ENCODE measurements around the gene RHOBTB3. TPM values are rescaled to one million over a fixed set of nuclear protein-coding genes. Genes with fewer than 3 reads are reported as not detected.

The RHOBTB3 gene
- total and polyA plus RNA-seq, 11 donors: 24.3 to 116 (median 82.1) TPM

DNA sequence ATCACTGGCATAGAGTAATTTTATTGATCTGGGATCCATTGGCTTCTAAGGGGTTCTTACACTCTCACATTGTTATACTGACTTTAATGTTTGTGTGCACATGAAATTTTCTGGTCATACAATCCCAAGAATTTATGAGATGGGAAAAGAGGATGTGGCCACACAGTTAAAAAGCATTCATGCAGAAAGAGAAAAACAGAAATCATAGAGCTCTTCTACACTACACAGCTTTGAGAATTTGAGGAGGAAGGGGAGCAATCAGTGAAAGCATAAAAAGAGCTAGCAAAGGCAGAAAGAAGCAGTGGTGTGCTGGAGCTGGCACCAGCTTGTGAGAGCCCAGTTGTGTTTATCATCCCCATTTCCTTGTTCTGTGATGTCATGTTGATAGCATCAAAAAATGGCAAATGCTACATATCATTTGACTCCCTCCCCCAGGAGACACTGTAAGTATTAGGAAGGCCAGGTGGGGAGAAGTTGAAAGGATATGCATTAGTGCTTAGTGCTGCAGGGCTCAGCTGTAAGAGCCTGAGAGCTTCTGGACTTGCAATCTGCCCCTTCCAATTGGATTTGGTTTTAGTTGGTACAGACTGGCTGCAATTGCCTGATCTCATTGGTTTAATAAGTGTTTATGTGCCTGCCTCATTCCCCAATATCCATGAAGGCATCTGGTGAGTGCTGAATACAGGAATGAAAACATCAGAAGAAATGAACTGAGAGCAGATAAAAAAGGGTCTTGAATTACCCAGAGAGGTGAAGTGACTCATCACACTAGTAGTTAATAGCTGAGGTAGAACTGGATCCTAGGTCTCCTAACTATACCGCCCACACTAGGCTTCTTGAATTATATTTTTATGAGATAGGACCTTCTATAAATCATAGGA is 30.9 kb downstream of the RHOBTB3 start:
- intact Hi-C loops (cut with DNase I): no loop called here
- Histone ChIP-seq H3K4me1 (peaks cover 0 to 43% (median 27%) of the 10 kb centered on the region in 12 donors), H3K4me3 (no peak overlapping the region), H3K27ac (no peak overlapping the region), H3K27me3 (no peaks in the 10 kb centered on the region), H3K36me3 (peaks cover 0 to 49% (median 8%) of the 10 kb centered on the region in 9 donors), H3K9me3 (no peaks in the 10 kb centered on the region)
- no peak for TF ChIP-seq POLR2A (IDR thresholded peaks at IDR 0.05)
- no peak for TF ChIP-seq CTCF (IDR thresholded peaks at IDR 0.05)
- no peak for DNase-seq
- WGBS, 4 donors: 88 to 93% (median 88%) methylated on average over 1 of the region's 1 CpG
- ATAC-seq: no peak

GRCh38 chr5:95762652-95763041 is 31.5 kb downstream of the RHOBTB3 start:
- ATAC-seq (no peak), DNase-seq (no peak)
- Histone ChIP-seq H3K27me3 (no peaks in the 10 kb centered on the region), H3K9me3 (no peaks in the 10 kb centered on the region), H3K4me1 (peaks cover 0 to 43% (median 27%) of the 10 kb centered on the region in 12 donors), H3K27ac (no peak overlapping the region), H3K36me3 (peaks cover 0 to 49% (median 9%) of the 10 kb centered on the region in 9 donors), H3K4me3 (no peak overlapping the region)
- intact Hi-C loops (cut with DNase I): no loop called here
- no peak for TF ChIP-seq CTCF (IDR thresholded peaks at IDR 0.05)
- no peak for TF ChIP-seq POLR2A (IDR thresholded peaks at IDR 0.05)
- WGBS, 4 donors: 66 to 82% (median 77%) methylated on average over 5 of the region's 5 CpGs

DNA sequence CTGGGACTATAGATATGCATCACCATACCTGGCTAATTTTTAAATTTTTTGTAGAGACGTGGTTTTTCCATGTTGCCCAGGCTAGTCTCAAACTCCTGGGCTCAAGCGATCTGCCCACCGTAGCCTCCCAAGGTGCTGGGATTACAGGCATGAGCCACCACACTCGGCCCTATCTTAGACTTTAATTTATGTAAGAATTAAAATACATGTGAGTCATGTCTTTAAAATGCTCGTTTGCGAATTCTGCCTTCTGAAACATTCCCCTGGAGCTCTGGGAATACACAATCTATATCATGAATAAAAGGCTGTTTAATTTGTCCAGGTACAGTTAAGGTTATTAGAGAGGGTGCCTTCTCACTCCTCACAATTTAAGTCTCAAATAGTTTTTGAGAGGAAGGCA is 32.8 kb downstream of the RHOBTB3 start:
- ATAC-seq (no peak), DNase-seq (no peak)
- Histone ChIP-seq H3K27me3 (no peaks in the 10 kb centered on the region), H3K4me3 (no peak overlapping the region), H3K9me3 (no peaks in the 10 kb centered on the region), H3K27ac (no peak overlapping the region), H3K4me1 (peaks cover 0 to 43% (median 25%) of the 10 kb centered on the region in 12 donors), H3K36me3 (peaks cover 0 to 60% (median 22%) of the 10 kb centered on the region in 9 donors)
- intact Hi-C loops (cut with DNase I): loop anchor here in 1 of 10 donors (1.0 kb wide), 1 partner anchor 18 kb away; no protein-coding TSS in a partner anchor
- TF ChIP-seq CTCF (IDR thresholded peaks at IDR 0.05): no peak
- TF ChIP-seq POLR2A (IDR thresholded peaks at IDR 0.05): no peak
- WGBS, 4 donors: 93 to 94% (median 94%) methylated on average over 6 of the region's 6 CpGs

- no peak for TF ChIP-seq POLR2A (IDR thresholded peaks at IDR 0.05)
- TF ChIP-seq CTCF (IDR thresholded peaks at IDR 0.05): no peak
- DNase-seq: no peak
- ATAC-seq: no peak
- Histone ChIP-seq H3K27ac (no peak overlapping the region), H3K4me3 (no peak overlapping the region), H3K4me1 (peaks cover 0 to 24% (median 11%) of the 10 kb centered on the region in 12 donors), H3K9me3 (no peaks in the 10 kb centered on the region), H3K27me3 (no peaks in the 10 kb centered on the region), H3K36me3 (peaks cover 0 to 60% (median 37%) of the 10 kb centered on the region in 9 donors)
- intact Hi-C loops (cut with DNase I): no loop called here
- WGBS, 4 donors: 94 to 96% (median 95%) methylated on average over 9 of the region's 9 CpGs
Observed at GRCh38 chr5:95768731-95769130, 37.6 kb downstream of the RHOBTB3 start.
